HG02970 (cell line): Measurements from ENCODE around the gene VGF.

ENCODE experiments used
- ATAC-seq: cut with Tn5 transposase; IDR thresholded peaks from one replicate; pipeline ENCODE4 v1.9.1; 2021; ENCODE audit warnings: mild to moderate bottlenecking, moderate library complexity, moderate number of reproducible peaks; ENCODE audit not compliant: unreplicated experiment, low FRiP score

Gene VGF

GRCh38 chr7:101186844-101187428 is 21.6 kb upstream of the VGF start:
- no peak for ATAC-seq

- ATAC-seq, result no peak
Observed at GRCh38 chr7:101186194-101186593, 20.8 kb upstream of the VGF start.

GRCh38 chr7:101185258-101185839 is 20.0 kb upstream of the VGF start:
- no peak for ATAC-seq

- no peak for ATAC-seq
Observed at GRCh38 chr7:101180130-101180755, 14.9 kb upstream of the VGF start, which contains the start of gene NAT16. NAT16 (minus strand) TSS chr7:101180293; CDS start chr7:101174807, 5,486 bp downstream.

- no peak for ATAC-seq
Observed at GRCh38 chr7:101179713-101180112, 14.3 kb upstream of the VGF start.

- no peak for ATAC-seq
Observed at GRCh38 chr7:101179117-101179516, 13.7 kb upstream of the VGF start.

- no peak for ATAC-seq
Observed at GRCh38 chr7:101177644-101178043, 12.3 kb upstream of the VGF start.

- no peak for ATAC-seq
Observed at GRCh38 chr7:101175664-101176063, 10.3 kb upstream of the VGF start.

- ATAC-seq, result no peak
Observed at GRCh38 chr7:101174322-101174854, 9.0 kb upstream of the VGF start.

GRCh38 chr7:101173752-101174244 is 8.4 kb upstream of the VGF start:
- no peak for ATAC-seq

- no peak for ATAC-seq
Observed at GRCh38 chr7:101172854-101173751, 7.7 kb upstream of the VGF start.

GRCh38 chr7:101172005-101172853 is 6.9 kb upstream of the VGF start:
- no peak for ATAC-seq

GRCh38 chr7:101171442-101171837 is 6.1 kb upstream of the VGF start:
- no peak for ATAC-seq

GRCh38 chr7:101170617-101171441 is 5.5 kb upstream of the VGF start:
- ATAC-seq, result no peak

- ATAC-seq, result no peak
Observed at GRCh38 chr7:101169838-101170551, 4.6 kb upstream of the VGF start.

GRCh38 chr7:101169110-101169837 is 3.9 kb upstream of the VGF start:
- no peak for ATAC-seq

- ATAC-seq, result no peak
Observed at GRCh38 chr7:101168412-101169049, 3.2 kb upstream of the VGF start.
